Activated CD4-positive, CD25-positive, alpha-beta regulatory T cell treated with anti-CD3 and anti-CD28 coated beads, Interleukin-2, amount 50 U/mL, for 24 hours (primary cell): ENCODE measurements around the gene PUDP.
"Not testable (repeated sequence)": the region's sequence is repeated elsewhere in the genome, so short reads cannot be mapped to it uniquely, and the experiment has no call there.

Source experiments
- ATAC-seq, 2 donors: fragments of 150-1000 bp; cut with Tn5 transposase; one replicate each; pipeline ENCODE4 v1.10.0; 2021; ENCODE audit warnings: mild to moderate bottlenecking in 1 of 2, moderate library complexity in 1 of 2

Gene PUDP

GRCh38 chrX:7072856-7073255, 75.1 kb downstream of the PUDP start:
- no peak for ATAC-seq

- no peak for ATAC-seq
Observed at GRCh38 chrX:7071390-7071789, 76.6 kb downstream of the PUDP start.

GRCh38 chrX:7069556-7069955, 78.4 kb downstream of the PUDP start:
- ATAC-seq, result no peak

- no peak for ATAC-seq
Observed at GRCh38 chrX:7068939-7069367, 79.0 kb downstream of the PUDP start.

GRCh38 chrX:7067256-7067655, 80.7 kb downstream of the PUDP start:
- no peak for ATAC-seq

- ATAC-seq, result no peak
Observed at GRCh38 chrX:7065473-7065872, 82.5 kb downstream of the PUDP start.

GRCh38 chrX:7062903-7063302, 85.0 kb downstream of the PUDP start:
- no peak for ATAC-seq

GRCh38 chrX:7062276-7062675, 85.7 kb downstream of the PUDP start:
- ATAC-seq, result no peak

- no peak for ATAC-seq
Observed at GRCh38 chrX:7061429-7061828, 86.5 kb downstream of the PUDP start.

- ATAC-seq, result no peak
Observed at GRCh38 chrX:7060444-7060843, 87.5 kb downstream of the PUDP start.

- ATAC-seq, result no peak
Observed at GRCh38 chrX:7059859-7060258, 88.1 kb downstream of the PUDP start.

GRCh38 chrX:7059214-7059838, 88.6 kb downstream of the PUDP start:
- peak; percentile 62 to 70 for ATAC-seq

GRCh38 chrX:7055386-7056137, 92.4 kb downstream of the PUDP start:
- no peak for ATAC-seq

- ATAC-seq, result no peak
Observed at GRCh38 chrX:7054219-7055216, 93.4 kb downstream of the PUDP start.

GRCh38 chrX:7052541-7052940, 95.4 kb downstream of the PUDP start:
- no peak for ATAC-seq

GRCh38 chrX:7050271-7050670, 97.7 kb downstream of the PUDP start:
- ATAC-seq, result no peak

- no peak for ATAC-seq
Observed at GRCh38 chrX:7047951-7048350, 100.0 kb downstream of the PUDP start.

- no peak for ATAC-seq
Observed at GRCh38 chrX:7045238-7045955, 102.6 kb downstream of the PUDP start.

GRCh38 chrX:7043796-7044433, 104.0 kb downstream of the PUDP start:
- ATAC-seq, result not testable (repeated sequence)

- ATAC-seq, result no peak
Observed at GRCh38 chrX:7028246-7028645, 119.7 kb downstream of the PUDP start.

GRCh38 chrX:7027071-7027470, 120.9 kb downstream of the PUDP start:
- no peak for ATAC-seq

GRCh38 chrX:7026365-7026764, 121.6 kb downstream of the PUDP start:
- ATAC-seq, result not testable (repeated sequence)
